ENCODE measurements around the gene TDRD10.
"Not testable (repeated sequence)": the region's sequence is repeated elsewhere in the genome, so short reads cannot be mapped to it uniquely, and the experiment has no call there.

TDRD10 gene

DNA sequence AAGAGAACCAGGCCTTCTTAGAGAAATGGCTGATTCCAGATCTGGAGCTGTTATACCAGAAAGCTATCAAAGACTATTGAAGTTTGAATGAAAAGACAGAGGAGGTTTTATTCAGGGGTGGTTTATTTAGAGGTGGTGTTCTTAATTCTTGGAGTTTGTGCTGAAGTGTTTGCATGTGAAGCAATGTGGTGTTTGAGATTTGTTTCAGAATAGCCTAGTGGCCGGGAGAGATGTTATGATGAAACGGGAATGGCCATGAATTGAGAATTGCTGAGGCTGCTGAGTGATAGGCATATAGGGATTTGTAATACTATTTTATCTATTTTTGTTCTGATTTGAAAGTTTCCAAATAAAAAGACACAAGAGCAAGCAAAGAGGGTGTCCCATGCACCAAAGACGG lies 10.7 kb downstream of the TDRD10 start:
- DNase-seq (ENCODE audit: low read depth in 2 of 3, low spot score in 2 of 3) = no peak

DNA sequence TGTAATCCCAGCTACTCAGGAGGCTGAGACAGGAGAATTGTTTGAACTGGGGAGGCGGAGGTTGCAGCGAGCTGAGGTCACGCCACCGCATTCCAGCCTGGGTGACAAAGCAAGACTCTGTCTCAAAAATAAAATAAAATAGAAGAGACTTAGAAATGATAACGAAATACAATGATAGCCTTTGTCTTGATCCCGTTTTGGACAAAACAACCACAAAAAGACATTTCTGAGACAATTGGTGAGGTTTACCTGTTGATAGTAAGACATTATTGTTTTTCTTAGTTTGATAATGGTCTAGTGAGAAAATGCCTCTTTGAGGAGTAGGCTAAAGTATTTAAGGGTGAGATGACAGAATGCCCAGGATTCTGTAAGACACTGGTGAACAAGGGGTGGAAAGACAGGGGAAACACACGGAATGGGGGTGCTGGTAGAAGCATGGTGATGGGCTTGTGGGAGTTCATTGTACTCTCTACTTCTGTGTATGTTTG lies 12.1 kb downstream of the TDRD10 start:
- no peak for DNase-seq (ENCODE audit: low read depth in 2 of 3, low spot score in 2 of 3)

DNA sequence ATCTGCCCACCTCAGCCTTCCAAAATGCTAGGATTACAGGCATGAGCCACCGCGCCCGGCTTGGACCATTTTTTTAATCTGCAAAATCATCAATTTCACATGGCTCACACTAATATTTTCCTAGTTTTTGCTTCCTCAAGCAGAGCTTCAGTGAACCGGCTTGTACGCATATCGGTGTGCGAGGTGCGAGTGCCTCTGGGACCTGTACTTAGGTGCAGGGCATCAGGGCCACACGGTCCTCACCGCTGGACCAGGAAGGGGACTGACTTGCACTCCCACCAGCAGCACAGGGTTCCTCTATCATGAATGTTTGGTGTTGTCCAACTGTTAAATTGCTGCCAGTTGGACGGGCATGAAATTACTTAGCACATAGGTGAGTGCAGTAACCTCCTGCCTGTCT lies 15.6 kb downstream of the TDRD10 start:
- no peak for DNase-seq (ENCODE audit: low read depth in 2 of 3, low spot score in 2 of 3)

DNA sequence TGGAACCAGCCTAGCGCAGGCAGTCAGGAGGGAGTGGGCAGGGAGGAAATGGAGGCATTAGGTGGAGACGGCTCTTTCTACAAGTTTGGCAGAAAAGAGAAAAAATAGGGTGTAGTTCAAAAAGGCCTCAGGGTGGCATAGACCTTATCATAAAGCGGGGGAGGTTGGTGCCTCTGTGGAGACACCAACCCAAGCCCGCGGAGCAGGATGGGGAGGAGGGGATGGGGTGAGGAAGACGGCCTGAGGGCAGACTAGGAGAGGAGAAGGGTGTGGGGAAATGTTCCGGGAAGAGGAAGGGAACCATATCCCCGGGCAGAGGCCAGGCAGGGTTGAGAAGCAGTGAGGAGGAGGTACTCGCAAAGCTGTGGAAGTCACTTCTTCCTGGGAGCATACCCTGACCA lies 17.6 kb downstream of the TDRD10 start:
- no peak for DNase-seq (ENCODE audit: low read depth in 2 of 3, low spot score in 2 of 3)

DNA sequence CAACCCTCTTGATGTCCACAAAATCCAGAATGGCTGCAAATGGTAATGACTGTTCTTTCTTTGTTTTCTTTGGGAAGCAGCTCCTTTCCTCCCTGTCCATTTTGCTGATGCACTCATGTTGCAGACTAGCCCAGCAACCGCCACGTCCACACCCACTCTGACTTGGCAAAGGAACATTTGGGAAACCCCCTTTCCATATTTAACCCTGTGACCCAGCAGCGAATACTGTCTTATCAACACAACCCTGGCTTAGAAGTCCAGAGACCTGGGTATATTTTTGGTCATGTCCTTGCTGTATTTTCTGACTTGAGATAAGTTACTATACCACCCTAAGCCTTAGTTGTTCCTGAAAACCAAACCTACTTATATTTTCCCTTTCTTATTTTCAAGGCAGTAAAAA lies 18.3 kb downstream of the TDRD10 start:
- DNase-seq (ENCODE audit: low read depth in 2 of 3, low spot score in 2 of 3) = no peak

DNA sequence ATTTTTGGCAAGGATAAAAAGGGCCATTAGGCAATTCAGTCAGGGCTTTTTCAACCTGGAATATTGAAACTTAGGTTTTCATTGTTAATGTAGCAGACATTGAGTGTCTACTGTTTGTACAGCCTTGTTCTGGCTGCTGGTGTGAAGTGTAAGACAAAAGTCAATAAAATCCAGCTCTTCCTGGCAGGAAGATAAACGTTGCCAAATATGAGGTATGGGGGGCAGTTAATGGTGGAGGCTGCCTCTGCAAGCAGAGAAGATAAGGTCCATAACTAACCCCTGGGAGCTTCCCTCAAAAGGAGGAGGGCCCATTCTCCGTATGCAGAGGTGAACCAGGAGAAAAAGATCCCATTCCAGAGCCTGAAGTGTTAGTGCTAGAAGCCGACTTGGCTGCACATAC lies 19.7 kb downstream of the TDRD10 start:
- no peak for DNase-seq (ENCODE audit: low read depth in 2 of 3, low spot score in 2 of 3)

DNA sequence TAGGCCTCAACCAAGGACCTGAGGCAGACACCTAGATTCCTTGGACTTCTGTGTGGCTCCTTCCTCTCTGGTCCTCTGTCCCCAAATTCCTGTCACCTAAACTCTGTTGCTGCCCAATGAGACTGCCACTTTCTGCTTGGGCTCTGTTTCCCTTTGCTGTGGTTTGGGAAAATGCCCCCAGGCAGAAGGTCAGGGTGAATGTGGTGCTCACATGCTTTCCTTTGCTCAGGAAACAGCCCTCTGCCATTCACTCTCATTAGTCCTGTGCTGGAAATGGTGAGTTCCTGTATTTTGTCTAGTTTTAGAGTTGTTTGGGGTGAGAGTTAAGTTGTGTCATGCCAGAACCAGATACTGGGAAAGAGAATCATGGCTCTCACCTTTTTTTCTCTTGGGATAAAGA lies 22.9 kb downstream of the TDRD10 start:
- no peak for DNase-seq (ENCODE audit: low read depth in 2 of 3, low spot score in 2 of 3)

DNA sequence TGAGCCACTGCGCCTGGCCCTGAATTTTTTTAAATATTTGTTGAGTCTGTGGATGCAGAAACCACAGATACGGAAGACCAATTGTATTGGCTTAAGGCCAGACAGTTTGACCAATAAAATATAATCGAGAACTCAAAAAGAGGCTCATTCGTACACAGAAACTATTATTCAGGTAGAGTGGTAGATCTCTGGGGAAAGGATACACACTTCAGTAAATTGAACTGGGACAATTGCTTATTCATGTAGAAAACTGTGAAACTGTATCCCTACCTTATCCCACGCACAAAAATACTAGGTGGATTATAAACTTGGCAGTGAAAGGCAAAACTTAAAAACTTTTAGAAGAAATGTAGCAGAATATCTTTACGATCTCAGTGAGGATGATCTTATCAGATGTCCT lies 25.2 kb downstream of the TDRD10 start:
- DNase-seq (ENCODE audit: low read depth in 2 of 3, low spot score in 2 of 3) = no peak

DNA sequence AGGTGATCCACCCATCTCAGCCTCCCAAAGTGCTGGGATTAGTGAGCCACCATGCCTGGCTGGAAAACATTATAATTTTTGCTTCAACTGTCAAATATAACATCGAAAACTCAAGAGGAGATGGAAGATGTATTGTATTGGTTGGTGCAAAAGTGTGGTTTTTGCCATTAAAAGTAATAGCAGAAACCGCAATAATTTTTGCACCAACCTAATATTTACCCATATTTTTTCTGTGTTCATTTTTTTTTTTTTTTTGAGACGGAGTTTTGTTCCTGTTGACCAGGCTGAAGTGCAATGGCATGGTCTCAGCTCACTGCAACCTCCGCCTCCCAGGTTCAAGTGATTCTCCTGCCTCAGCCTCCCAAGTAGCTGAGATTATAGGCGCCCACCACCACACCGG lies 27.3 kb downstream of the TDRD10 start:
- DNase-seq (ENCODE audit: low read depth in 2 of 3, low spot score in 2 of 3) = no peak

DNA sequence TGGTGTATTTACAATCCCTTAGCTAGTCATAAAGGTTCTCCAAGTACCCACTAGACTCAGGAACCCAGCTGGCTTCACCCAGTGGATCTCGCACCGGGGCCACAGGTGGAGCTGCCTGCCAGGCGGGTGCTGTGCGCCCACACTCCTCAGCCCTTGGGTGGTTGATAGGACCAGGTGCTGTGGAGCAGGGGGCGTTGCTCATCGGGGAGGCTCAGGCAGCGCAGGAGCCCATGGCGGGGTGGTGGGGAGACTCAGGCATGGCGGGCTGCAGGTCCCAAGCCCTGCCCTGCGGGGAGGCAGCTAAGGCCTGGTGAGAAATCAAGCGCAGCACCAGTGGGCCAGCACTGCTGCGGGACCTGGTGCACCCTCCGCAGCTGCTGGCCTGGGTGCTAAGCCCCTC lies 29.9 kb downstream of the TDRD10 start:
- DNase-seq (ENCODE audit: low read depth in 2 of 3, low spot score in 2 of 3) = not testable (repeated sequence)

DNA sequence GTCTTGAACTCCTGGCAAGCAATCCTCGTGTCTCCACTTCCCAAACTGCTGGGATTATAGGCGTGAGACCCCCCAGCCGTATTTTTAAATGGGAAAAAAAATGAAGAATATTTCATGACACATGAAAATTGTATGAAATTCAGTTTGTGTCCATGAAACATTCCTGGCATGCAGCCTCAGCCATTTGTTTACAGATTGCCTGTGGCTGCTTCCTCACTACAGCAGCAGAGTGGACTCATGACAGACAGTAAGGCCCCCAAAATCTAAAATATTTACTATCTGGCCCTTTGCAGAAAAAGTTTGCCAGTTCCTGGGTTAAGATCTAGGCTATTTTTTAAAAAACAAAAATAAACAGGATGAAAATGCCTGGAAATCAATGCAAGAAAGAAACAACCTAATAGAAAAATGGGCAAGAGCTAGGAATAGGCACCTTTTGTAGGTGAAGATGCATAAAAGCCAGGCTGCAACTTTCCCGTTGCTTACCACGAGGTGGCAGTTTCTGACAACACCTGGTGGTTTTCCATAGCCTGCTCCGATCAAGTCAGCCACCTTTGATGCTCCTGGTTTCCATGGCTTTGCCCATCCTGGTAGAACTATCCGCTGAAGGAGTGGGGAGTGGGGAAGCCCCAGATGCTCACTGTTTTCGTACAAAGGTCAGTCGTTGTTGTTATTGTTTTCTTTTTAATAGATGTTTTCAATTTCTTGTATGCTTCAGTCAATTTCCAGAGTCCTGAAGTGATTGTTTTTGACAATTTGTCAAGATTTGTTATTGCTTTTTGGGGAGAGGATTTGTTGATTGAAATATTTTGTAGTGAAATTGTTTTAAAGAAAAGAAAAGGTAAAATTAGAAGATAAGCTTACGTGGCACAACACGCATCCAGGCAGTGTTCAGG lies 32.2 kb downstream of the TDRD10 start:
- no peak for DNase-seq (ENCODE audit: low read depth in 2 of 3, low spot score in 2 of 3)

DNA sequence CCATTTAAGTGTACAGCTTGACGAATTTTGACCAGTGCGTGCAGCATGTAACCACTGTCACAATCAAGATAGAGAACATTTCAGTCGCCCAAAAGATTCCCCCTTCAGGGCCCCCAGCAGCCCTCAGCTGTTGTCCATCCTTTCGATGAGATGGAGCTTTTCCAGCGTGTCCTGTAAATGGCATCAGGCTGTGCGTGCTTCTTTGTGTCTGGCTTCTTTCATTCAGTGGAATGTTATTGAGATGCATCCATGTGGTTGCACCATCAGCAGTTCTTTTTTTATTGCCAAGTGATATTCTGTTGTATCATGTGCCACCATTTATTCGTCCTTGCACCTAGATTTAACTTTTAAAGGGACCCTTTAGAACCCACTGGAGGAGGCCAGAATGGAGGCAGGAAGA lies 34.6 kb downstream of the TDRD10 start:
- DNase-seq (ENCODE audit: low read depth in 2 of 3, low spot score in 2 of 3) = no peak

DNA sequence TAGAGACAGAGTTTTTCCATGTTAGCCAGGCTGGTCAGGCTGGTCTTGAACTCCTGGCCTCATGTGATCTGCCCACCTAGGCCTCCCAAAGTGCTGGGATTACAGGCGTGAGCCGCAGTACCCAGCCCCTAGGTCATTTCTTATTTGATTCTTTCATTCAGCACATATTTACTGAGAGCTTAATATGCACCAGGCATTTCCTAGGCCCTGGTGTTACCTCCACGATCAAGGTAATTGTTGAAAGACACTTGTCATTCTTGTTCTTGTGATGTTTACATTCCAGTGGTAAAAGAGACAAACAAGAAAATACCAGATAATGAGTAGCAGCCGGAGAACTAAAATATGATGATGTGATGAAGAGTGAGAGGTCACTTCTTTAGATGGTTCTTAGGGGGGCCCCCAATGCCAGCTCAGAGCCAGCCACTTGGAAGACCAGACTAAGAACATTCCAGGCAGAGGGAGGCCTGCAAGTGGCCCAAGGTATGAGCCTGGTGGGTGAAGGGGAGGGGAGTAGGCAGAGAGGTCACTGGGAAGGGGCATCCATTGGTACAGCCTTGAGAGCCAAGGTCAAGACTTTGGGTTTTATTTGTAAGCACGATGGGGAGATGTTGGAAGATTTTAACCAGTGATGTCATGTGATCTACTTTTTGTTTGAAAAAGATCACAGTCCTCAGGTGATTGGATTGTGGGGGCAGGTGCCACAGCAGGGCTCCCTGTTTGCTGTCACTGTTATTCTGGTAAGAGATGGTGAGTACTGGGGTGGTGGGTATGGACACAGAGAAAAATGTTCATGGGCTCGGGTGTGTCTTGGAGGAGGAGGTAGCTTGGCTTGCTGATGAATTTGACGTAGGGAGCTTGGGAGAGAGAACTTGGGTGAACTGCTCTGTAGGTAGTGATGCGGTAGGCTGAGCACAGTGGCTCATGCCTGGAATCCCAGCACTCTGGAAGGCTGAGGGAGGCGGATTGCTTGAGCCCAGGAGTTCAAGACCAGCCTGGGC lies 37.8 kb downstream of the TDRD10 start:
- no peak for DNase-seq (ENCODE audit: low read depth in 2 of 3, low spot score in 2 of 3)

DNA sequence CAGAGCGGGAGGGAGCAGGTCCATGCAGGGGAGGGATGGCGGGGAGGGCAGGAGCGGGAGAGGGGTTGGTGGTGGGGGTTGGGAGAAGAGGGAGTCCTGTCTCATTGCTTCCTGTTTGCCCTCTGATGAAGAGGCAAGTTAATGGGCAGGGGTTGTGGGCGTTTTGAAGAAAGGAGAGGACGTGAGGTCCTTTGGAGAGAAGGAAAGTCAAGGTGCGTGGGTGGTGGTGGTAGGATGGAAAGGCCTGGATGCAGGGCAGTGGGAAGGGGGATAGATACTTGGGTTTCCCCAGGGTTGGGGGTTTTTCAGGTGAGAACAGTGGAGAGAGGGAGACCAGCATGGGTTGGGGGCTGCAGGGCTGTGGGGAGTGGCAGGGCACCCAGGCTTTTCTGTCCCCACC lies 39.2 kb downstream of the TDRD10 start:
- DNase-seq (ENCODE audit: low read depth in 2 of 3, low spot score in 2 of 3) = no peak

DNA sequence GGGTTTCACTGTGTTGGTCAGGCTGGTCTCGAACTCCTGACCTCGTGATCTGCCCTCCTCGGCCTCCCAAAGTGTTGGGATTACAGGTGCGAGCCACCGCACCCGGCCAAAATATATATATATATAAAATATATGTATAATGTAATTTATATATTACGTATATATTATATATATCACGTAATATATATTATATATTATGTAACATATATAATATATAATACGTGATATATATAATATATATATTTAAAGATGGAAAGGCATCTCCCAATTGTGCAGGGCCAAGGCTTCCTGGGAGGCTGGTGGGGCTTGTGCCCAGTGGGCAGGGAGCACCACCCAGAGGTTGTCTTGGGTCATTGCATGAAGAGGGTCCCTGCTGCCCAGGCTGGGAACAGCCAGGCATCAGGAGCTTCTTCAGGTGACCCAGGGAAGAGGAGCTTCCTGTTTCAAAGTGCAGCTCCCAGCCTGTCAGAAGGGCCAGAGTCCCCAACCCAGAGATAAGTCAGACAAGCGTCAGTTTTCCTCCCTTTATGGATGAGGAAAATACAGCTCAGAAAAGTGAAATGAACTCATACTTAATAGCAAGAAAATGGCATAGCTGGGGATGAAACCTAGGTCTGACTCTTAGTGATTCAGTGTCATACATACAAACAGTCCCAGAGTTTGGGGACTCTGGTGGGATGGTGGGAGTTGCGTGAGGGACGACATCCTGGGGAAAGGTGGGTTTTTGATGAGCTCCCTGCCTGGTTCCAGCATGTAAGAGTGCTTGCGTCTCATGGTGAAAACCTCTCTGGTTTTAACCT lies 44.4 kb downstream of the TDRD10 start:
- peak in 1 of 3 experiments; percentile 19 for DNase-seq (ENCODE audit: low read depth in 2 of 3, low spot score in 2 of 3)

DNA sequence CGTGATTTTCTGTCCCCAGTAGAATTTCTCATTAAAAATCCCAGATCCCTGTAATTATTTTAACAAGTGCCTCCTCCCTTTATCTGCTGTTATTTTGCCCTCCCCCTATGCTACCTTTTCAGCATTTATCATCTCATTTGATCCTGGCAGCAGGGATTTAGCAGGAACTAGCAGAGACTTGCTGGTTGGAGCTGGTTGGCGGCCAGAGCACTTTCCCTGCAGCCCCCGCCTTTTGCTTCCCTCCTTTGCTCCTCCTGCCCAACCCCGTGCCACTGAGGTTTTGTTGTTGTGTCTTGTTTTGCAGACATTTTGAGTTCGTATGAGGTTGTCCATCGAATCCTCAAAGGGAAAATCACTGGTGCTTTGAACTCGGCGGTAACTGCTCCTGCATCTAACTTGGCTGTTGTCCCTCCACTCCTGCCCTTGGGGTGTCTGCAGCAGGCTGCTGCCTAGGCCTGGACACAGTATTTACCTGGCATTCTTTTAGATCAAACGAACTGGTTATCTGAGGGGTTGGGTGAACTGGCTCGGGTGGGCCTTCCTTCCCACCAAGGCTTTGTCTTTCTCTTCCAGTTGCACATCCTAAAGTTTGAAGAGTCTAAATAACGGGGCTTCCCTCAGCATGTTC lies 45.2 kb downstream of the TDRD10 start:
- DNase-seq (ENCODE audit: low read depth in 2 of 3, low spot score in 2 of 3) = no peak

DNA sequence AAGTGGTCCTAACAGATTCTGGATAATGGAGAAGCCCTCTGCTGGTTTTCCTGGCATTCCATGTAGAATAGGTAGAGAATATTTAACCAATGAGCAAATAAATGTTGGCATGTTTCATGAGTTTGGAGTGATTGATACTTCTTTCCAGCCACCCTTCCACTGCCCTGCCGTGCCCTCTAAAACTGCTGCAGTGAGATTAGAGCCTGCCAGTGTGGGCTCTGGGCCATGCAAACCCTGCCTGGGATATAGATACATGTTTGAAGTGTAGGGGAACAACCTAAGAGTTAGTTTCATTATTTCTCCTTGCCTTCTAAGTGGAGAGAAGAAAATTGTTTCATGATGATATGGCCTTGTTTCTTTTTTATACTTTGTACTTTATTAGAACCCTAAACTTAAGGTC lies 46.0 kb downstream of the TDRD10 start:
- no peak for DNase-seq (ENCODE audit: low read depth in 2 of 3, low spot score in 2 of 3)

DNA sequence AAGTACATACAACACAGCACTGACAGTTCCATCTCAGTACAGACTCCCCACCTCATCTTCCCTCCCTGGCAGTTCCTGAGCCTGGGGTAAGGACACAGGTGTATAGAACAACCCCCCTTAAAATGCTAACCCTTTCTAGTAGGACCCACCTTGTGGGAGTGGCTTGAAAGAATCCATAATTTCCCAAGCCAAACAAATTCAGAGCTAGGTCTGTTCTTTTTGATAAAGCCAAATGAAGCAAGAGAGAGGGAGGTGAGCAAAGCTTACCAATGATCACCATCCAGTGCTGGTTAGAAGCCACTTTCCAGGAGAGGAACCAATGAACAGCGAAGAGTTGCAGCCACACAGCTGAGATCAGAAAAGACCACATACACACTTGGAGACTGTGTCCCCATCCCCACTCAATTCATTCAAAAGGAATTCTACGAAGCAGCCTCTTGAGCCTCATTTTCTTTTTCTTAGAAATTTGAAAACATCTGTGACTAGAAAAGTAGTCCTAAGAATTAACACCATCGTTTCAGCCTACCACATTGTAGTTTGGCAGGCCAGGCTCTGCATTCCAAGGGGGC lies 47.3 kb downstream of the TDRD10 start:
- DNase-seq (ENCODE audit: low read depth in 2 of 3, low spot score in 2 of 3) = no peak

DNA sequence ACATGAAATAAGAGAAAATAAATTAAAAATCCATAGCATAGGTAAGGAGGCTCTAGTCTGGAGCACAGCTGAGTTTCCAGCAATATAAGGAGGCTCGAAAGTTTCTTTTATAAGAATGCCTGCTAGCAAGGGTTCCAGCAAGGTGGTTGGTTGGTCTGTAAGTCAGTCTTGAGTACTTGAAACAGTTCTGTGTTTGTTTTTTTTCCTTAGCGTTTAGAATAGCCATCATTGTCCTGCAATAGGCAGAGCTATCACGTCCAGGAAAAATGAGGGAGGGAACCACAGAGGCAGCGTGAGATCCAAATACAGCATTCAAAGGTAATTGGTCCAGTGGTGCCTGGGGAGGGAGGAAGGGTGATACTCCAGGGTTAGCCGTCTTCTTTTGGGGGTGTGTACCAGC lies 48.1 kb downstream of the TDRD10 start:
- no peak for DNase-seq (ENCODE audit: low read depth in 2 of 3, low spot score in 2 of 3)

DNA sequence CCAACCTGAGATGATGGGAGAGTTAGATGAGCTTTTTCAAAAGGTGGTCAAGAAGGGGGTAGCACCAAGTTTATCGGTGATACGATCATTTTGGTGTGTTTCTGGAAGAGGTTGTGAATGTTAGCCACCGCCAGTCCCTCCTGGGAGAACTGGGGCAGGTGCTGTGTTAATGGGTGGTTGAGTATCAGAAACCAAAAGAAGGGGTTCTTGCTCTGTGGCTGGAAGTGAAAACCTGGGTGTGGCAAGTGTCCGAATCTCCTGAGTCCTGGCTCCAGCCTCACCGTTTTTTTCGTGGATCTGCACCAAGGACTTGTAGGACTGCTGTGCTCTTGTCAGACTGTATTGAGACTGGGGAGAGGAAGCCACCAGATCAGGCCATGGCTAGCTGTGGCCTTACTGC lies 48.6 kb downstream of the TDRD10 start:
- no peak for DNase-seq (ENCODE audit: low read depth in 2 of 3, low spot score in 2 of 3)
